ENCODE results near the gene FIZ1.

The FIZ1 gene
- 13.1 reads per million, percentile 37 among the genes with 10 or more reads in this experiment for total RNA-seq

- DNase-seq, result peak; percentile 92
Observed at GRCh38 chr19:55599468-55599841, at the start of gene FIZ1. FIZ1 (minus strand) TSS chr19:55599517; CDS start chr19:55597865, 1,652 bp downstream.

- no peak for DNase-seq
Observed at GRCh38 chr19:55648585-55649267, 49.4 kb upstream of the FIZ1 start.

- no peak for DNase-seq
Observed at GRCh38 chr19:55647732-55648584, 48.6 kb upstream of the FIZ1 start, which contains the start of gene CCDC106. CCDC106 (plus strand) TSS chr19:55648212; CDS start chr19:55649047, 835 bp downstream.

GRCh38 chr19:55646889-55647731, 47.8 kb upstream of the FIZ1 start:
- no peak for DNase-seq

GRCh38 chr19:55645512-55645881, 46.2 kb upstream of the FIZ1 start:
- no peak for DNase-seq

GRCh38 chr19:55644842-55645511, 45.7 kb upstream of the FIZ1 start:
- DNase-seq, result no peak

- no peak for DNase-seq
Observed at GRCh38 chr19:55644191-55644833, 45.0 kb upstream of the FIZ1 start.

- DNase-seq, result no peak
Observed at GRCh38 chr19:55643887-55644176, 44.5 kb upstream of the FIZ1 start.

GRCh38 chr19:55643003-55643886, 43.9 kb upstream of the FIZ1 start, which contains the start of gene ZNF581:
ZNF581 (plus strand) TSS chr19:55643649; CDS start chr19:55644572, 923 bp downstream.
- DNase-seq, result peak; percentile 71

- DNase-seq, result no peak
Observed at GRCh38 chr19:55642153-55643002, 43.1 kb upstream of the FIZ1 start.

GRCh38 chr19:55641426-55642152, 42.3 kb upstream of the FIZ1 start:
- no peak for DNase-seq

GRCh38 chr19:55640577-55641425, 41.5 kb upstream of the FIZ1 start, which contains the start of gene ZNF580:
ZNF580 (plus strand) TSS chr19:55641002; CDS start chr19:55642509, 1,507 bp downstream.
- no peak for DNase-seq

- peak; percentile 62 for DNase-seq
Observed at GRCh38 chr19:55640043-55640576, 40.8 kb upstream of the FIZ1 start.

- no peak for DNase-seq
Observed at GRCh38 chr19:55638864-55639359, 39.6 kb upstream of the FIZ1 start.

GRCh38 chr19:55637534-55637933, 38.2 kb upstream of the FIZ1 start:
- no peak for DNase-seq

GRCh38 chr19:55636723-55637122, 37.4 kb upstream of the FIZ1 start:
- no peak for DNase-seq

- no peak for DNase-seq
Observed at GRCh38 chr19:55635856-55636440, 36.6 kb upstream of the FIZ1 start.

All from effector CD4-positive, alpha-beta T cell (primary cell).